ENCODE results near the gene AEBP1.

The AEBP1 gene

DNA sequence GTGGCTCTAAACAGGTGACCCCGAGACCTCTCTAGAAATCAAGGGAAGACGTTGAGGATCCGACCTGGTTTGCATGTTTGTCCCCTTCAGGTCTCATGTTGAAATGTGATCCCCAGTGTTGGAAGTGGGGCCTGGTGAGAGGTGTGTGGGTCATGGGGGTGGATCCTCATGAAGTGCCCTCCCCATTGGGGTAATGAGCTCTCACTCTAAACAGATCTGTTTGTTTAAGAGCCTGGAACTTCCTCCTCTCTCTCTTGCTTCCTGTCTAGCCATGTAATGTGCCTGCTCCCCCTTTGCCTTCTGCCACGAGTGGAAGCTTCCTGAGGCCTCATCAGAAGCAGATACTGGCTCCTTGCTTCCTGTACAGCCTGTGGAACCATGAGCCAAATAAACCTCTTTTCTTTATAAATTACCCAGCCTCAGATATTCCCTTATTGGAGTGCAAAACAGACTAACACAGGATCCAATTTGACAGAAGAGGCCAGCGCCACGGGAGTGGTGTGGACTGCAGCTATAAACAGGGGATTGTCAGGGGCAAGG is 11.0 kb upstream of the AEBP1 start:
- H3K4me1 Mint-ChIP-seq, result peaks cover 35% of the 10 kb centered on the region
- no peaks in the 10 kb centered on the region for H3K9me3 Mint-ChIP-seq
- DNase-seq (no peak), ATAC-seq (no peak)
- H3K4me3 Mint-ChIP-seq, result no peak overlapping the region
- no peaks in the 10 kb centered on the region for H3K27me3 Mint-ChIP-seq
- no peak overlapping the region for H3K27ac Mint-ChIP-seq

DNA sequence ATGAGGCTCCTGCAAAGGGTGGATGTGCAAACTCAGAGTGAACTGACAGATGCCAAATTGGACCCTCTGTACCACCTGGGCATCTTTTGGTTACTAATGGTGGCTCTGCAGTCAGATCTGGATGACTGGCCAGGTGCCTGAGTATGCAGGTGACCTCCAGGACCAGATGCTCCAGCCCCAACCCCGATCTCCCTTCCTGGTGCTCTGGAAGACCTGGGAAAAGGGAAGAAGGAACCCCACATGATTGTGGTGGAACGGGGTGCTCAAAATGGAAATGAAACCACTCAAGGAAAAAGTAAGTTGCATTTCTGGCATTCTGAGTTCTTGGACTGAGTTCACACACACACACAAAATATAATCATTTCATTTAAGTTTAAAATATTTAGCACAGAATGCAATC is 9.8 kb upstream of the AEBP1 start:
- ATAC-seq (no peak), DNase-seq (no peak)
- Mint-ChIP-seq H3K4me3 (no peak overlapping the region), H3K27ac (no peak overlapping the region), H3K4me1 (peaks cover 33% of the 10 kb centered on the region), H3K27me3 (no peaks in the 10 kb centered on the region), H3K9me3 (no peaks in the 10 kb centered on the region)

DNA sequence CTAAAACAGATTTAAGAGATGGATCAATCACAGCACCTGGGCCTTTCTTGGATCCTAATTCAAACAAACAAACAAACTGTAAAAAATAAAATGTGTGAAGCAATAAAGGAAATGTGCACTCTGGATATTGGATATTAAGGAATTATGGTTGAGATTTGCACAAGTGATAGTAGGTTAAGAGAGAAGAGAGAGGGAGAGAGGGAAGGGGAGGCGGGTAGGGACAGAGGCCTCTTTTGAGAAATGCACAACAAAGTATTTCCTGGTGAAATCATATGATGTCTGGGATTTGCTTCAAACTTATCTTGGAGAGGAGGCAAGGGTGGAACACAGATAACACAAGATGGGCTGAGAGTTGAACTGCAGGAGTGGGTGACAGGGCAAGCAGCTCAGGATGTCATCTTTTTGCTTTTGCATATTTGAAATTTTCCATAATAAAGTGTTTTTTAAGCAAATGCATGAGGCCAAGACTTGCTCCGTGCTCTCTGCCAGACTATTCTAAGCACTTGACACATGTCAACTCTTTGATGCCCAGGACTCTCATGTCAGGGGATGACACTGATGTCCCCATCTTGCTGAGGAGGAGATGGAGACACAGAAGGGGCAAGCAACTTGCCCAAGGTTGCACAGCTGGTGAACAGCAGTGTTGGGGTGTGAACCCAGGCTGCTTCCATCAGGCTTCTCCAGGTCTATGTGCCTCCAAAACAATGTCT is 9.1 kb upstream of the AEBP1 start:
- Mint-ChIP-seq H3K4me3 (no peak overlapping the region), H3K27ac (no peak overlapping the region), H3K4me1 (peaks cover 33% of the 10 kb centered on the region), H3K27me3 (no peaks in the 10 kb centered on the region), H3K9me3 (no peaks in the 10 kb centered on the region)
- ATAC-seq, result no peak
- no peak for DNase-seq

DNA sequence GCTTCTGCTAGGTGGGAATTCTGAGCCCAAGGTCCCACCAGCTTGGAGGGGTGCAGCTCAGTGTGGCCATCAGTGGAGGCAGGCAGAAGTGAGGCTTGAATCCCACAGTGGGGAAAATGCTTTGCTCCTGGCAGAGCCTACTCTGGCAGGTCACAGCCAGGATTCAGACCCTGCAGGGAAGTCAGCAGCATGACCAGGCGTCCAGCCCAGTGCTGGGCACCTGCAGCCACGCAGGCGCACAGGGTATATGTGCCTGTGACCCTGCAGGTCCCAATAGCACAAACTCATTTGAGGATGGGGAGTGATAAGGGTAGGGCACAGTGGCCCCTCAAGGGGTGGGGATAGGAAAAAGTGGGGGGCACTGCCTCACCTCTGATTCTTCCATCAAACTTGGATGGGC is 8.4 kb upstream of the AEBP1 start:
- Mint-ChIP-seq H3K9me3 (no peaks in the 10 kb centered on the region), H3K4me1 (peaks cover 33% of the 10 kb centered on the region), H3K4me3 (no peak overlapping the region), H3K27ac (no peak overlapping the region), H3K27me3 (no peaks in the 10 kb centered on the region)
- ATAC-seq, result no peak
- no peak for DNase-seq

DNA sequence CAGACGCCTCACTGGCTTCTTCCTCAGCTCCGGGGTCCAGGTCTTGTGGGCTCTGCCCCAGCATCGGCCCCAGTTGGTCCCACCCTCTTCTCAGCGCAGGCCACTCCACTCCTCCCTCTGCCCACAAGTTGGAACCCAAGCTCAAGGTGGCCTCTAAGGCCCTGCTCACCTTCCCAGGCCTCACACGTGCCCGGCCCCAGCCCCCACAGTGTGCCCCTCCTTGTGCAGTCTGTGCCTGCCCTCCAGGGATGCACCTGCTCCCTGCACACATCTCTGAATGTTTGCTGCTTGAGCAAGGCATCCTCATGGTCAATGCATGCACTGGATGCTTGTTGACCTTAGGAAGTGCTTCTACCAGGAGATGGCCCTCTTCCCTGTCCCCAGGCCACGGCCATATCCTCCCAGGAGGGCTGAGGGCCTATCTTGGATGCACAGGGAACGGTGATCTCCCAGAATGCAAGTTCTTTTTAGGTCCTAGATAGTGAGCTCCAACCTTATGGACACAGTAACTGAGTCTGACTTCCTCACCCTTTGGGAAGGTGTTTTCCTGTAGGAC is 7.7 kb upstream of the AEBP1 start:
- DNase-seq (no peak), ATAC-seq (no peak)
- Mint-ChIP-seq H3K27ac (no peak overlapping the region), H3K27me3 (no peaks in the 10 kb centered on the region), H3K9me3 (no peaks in the 10 kb centered on the region), H3K4me1 (peaks cover 33% of the 10 kb centered on the region), H3K4me3 (peak overlapping the region in 1 of 2 donors; percentile 55)

DNA sequence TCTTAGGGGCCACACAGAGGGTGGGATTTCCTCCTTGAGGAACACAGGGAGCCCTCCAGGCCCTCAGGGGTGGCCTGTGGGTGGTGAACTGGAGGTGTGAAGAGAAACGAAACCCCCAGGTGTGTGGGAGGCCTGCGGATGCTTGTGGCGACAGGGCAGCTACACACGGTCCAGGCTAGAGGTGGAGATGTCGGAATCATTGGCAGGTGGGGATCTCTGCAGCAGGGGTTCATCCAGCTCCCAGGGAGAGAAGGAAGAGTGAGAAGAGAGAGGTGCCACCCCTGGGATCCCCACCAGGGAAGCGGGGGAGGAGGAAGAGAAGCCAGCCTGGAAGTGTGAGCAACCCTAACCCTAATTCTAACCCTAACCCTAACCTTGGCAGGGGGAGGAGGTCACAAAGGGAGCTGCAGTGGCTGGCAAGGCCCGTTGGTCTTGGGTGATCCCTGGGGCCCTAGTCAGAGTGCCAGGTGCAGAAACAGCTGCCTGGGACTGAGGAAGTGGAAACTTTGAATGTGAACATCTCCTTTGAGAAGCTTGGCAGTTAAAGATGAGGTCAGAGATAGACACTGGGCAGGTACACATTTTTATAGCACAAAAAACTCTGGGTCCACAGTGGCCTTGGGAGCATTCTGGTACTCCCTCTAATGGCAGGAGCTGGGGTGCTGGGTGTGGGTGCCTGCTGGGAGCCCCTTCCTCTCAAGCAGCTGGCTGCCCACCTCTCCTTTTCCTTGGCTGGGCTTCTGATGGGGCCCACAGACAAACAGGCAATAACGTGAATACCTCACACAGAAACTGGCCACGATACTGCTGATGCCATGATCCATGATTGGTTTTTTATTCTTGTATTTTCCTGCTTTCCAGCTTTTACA is 6.8 kb upstream of the AEBP1 start:
- H3K27ac Mint-ChIP-seq, result peak overlapping the region; percentile 22 to 44
- peak overlapping the region; percentile 14 to 55 for H3K4me3 Mint-ChIP-seq
- peaks cover 34% of the 10 kb centered on the region for H3K4me1 Mint-ChIP-seq
- peaks cover 2% of the 10 kb centered on the region for H3K27me3 Mint-ChIP-seq
- no peak for DNase-seq
- peak; percentile 73 for ATAC-seq
- H3K9me3 Mint-ChIP-seq, result no peaks in the 10 kb centered on the region

DNA sequence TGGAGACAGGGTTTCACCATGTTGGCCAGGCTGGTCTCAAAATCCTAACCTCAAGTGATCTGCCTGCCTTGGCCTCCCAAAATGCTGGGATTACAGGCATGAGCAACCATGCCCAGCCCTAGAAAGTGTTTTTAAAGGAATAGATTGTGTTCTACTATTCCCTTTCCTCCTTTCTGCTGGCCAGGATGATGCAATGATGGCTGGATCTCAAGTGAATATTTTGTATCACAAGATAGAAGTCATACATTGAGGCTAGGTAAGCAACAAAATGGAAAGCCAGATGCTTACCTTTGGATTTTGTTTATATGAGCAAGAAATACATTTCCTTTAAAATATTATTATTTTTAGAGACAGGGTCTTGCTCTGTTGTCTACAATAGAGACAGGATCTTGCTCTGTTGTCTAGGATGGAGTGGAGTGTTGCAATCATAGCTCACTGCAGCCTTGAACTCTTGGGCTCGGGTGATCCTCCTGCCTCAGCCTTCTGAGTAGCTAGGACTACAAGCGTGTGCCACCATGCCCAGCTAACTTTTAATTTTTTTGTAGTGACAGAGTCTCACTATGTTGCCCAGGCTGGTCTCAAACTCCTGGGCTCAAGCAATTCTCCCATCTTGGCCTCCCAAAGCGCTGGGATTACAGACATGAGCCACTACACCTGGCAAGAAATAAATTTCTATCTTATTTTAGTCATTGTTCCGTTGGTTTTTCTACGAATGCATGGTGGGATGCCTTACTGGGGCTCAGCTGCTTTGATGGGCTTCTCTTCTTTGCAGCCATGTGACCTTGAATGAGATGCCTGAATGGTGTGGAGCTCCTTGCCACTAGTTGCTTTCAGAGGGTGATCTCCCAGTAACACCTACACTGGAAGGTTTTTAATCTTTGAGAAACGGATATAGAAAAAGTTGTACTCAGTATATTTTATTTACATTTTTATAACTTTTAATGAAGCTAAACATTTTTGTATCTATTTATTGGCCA is 5.8 kb upstream of the AEBP1 start:
- Mint-ChIP-seq H3K27me3 (peaks cover 13% of the 10 kb centered on the region), H3K9me3 (no peaks in the 10 kb centered on the region), H3K4me3 (peak overlapping the region in 1 of 2 donors; percentile 55), H3K4me1 (peaks cover 40% of the 10 kb centered on the region), H3K27ac (peak overlapping the region in 1 of 2 donors; percentile 30)
- ATAC-seq (no peak), DNase-seq (no peak)

DNA sequence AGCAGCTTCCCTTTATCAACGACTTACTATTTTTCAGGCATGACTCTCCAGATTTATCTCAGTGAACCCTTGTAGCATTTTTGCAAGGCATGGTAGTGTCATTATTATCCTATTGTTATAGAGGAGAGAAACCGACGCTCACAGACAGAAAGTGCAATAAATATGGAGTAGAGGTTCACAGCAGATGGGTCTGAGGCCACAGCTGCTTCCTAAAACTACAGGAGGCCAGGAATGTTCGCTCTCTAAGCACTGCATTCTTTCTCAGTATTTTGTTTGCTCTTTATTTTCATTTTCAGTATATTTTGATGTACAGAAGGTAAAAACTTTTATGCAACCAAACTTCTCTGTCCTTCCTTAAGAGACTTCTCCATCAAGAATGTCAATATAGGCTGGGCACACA is 4.5 kb upstream of the AEBP1 start:
- H3K4me3 Mint-ChIP-seq, result no peak overlapping the region
- ATAC-seq (no peak), DNase-seq (no peak)
- H3K9me3 Mint-ChIP-seq, result no peaks in the 10 kb centered on the region
- peaks cover 16% of the 10 kb centered on the region for H3K27me3 Mint-ChIP-seq
- peaks cover 40% of the 10 kb centered on the region for H3K4me1 Mint-ChIP-seq
- H3K27ac Mint-ChIP-seq, result no peak overlapping the region

DNA sequence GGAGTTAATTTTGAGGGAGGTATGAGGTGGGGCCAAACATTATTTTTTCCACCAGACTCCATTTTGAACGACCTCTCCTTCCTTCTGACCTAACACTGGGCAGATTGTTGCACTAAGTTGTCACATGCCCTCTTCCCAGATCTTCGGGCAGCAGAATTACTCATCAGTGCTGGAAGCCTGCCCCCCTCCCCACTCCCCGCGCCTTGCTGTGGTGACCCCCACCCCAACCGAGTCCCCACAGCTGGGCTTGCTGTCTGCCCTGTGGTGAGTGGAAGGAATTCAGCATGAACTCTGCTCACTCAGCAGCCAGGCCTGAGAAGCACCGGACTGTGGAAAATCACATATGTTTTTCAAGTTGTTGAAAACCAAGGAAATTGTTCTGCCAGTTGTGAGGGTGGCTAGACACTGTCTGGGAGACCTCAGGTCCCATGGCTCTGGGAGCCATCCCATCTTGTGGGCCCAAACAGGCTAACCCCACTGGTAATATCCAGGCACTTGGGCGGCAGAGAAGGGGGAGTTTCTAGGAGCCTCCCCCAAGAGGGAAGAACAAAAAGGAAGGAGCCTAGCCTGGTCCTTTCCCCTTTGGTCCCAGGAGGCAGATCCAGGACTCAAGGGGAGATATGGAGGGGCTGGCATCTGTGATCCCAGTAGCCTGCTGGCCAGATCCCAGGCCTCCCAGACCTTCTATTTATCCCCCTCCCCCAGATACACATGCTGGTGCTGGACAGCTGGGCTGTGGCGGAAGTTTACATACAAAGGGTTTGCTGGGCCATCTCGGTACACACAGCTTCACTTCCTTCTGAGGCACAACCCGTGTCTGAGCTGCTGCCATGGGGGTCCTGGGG is 3.5 kb upstream of the AEBP1 start:
- H3K4me3 Mint-ChIP-seq, result no peak overlapping the region
- H3K4me1 Mint-ChIP-seq, result peaks cover 45% of the 10 kb centered on the region

DNA sequence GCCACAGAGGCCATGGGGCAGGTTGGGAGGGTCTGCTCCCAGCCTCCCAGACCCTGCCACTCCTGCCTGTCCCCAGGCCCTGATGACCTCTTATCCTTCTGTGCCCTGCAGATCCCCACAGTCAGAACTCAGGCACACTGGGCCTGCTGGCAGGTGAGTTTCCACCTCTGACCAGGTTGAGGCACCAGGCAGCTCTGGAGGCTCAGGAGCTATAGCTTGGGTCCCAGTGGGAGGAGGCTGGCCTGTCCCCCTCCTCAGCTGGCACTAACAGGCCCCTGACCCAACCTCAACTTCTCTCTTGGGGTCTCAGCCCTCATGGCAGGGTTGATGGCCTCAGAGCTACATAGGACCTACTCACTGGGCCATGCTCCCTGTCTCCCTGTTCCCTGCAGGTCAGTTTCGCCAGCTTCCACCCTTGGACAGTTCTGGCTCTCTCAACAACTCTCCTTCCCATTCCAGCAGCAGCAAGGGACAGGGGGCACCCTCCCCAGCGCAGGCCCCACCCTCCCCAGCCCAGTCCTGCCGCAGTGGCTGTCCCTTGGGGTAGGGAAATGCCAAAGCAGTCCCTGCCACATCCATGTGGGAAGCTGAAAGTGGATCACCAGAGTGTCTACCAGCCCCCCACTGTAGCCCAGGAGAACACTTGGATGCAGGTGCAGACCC is 2.7 kb upstream of the AEBP1 start:
- ATAC-seq, result no peak
- DNase-seq, result no peak
- Mint-ChIP-seq H3K4me1 (peaks cover 48% of the 10 kb centered on the region), H3K4me3 (no peak overlapping the region), H3K27me3 (peaks cover 16% of the 10 kb centered on the region), H3K27ac (no peak overlapping the region), H3K9me3 (no peaks in the 10 kb centered on the region)

More for the DNA sequence above, 3.5 kb upstream of the AEBP1 start:
- ATAC-seq, result no peak
- DNase-seq, result no peak
- no peak overlapping the region for H3K27ac Mint-ChIP-seq
- H3K27me3 Mint-ChIP-seq, result peaks cover 16% of the 10 kb centered on the region
- H3K9me3 Mint-ChIP-seq, result no peaks in the 10 kb centered on the region

DNA sequence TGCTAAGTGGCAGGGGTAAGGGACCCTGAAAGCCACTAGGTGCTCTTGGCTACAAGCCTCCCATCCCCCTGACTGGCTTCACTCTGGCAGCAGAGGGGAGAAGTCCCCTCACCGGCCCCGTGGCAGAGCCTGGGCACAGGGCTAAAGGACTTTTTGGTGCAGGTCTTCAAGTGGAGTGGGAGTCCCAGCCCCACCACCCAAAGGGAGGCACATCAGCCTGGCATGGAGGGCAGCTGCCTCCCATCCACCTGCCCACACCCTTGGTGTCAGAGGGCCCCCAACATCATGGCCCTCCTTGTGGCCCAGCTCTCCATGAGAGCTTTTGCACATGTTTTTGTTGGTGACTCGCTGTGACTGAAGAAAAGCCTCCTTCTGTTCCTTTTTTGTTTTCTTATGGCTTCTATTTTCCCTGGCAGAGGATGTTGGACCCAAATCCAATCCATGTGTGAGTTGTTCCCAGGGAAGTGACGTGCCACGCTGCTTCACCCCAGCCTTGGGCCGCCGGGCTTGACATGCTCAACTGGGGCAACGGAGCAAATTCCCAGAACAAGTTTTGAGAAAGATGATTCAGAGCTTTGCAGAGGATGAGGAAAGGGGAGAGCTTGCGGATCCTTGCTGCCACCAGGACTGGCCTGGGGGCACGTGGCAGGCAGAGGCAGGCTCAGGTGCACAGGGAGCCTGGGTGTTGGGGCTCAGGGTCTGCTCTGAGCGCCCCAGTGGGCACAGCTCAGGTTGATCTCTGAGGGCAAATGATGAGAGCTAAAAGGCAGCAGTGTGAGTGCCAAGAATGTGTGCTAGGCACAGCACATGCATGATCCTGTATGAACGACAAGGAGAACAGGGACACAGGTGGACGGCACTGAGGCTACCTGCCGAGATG is 1.9 kb upstream of the AEBP1 start:
- no peak for ATAC-seq

DNA sequence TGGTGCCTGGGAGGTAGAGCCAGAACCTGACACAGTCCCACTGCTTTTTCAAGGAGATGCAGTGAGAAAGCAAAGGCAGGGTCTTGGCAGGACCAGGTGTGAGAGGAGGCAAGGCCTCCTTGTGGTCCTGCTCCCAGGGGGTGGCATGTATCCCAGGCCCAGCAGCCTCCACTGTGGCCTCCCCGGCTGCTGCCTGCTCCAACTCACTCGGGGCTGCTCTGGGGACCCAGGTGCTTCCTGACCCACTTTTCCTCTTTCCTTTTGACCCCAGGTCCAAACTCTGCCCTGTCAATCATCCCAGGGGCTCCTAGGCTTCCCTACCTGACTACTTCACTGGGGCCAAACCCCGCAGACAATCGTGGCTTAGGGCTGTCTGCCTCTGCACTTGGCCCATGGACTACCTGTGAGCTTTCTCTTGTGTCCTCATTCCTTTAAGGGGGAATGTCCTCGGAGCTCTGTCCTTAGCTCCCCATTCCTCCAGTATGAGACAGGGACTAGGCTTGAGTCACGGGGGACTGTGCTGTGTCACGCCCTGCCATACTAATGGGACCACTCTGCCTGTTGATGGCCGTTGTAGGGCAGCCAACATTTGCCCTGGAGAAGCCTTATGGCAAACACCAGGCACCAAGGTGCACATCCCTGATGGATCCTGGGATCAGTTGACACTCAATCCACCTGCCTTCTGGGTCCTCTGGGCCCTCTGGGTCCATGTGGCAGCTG is 1.1 kb upstream of the AEBP1 start:
- Mint-ChIP-seq H3K9me3 (no peaks in the 10 kb centered on the region), H3K4me3 (peak overlapping the region; percentile 67 to 71), H3K27ac (peak overlapping the region in 1 of 2 donors; percentile 66), H3K27me3 (peaks cover 16% of the 10 kb centered on the region), H3K4me1 (peaks cover 43% of the 10 kb centered on the region)
- ATAC-seq (no peak), DNase-seq (no peak)

More for the DNA sequence above, 1.9 kb upstream of the AEBP1 start:
- Mint-ChIP-seq H3K27me3 (peaks cover 16% of the 10 kb centered on the region), H3K4me1 (peaks cover 47% of the 10 kb centered on the region), H3K9me3 (no peaks in the 10 kb centered on the region), H3K27ac (no peak overlapping the region), H3K4me3 (no peak overlapping the region)
- DNase-seq, result no peak

Data from stimulated activated naive CD8-positive, alpha-beta T cell treated with anti-CD3 and anti-CD28 coated beads, Interleukin-15, amount 100 ng/mL, for 72 hours (primary cell).